ENCODE measurements around the gene FREM2.

The FREM2 gene

DNA sequence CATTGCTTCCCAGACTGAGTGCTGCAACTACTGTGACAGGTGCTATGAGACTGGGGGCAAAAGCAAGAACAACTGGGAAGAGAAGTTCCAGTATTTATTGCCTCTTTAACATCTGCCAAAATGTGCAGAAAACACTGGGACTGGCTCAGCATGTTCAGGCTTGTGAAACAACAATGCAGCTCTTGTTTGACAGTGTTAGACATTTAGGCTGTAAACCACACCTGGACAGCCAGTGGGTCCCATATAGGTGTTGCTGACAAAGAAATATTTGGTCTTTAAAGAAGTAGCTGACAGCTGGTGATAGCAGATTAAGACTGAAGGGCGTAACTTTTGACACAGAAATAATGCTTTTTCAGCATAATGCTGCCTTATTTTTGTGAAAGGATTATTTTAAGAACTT, 215.7 kb downstream of the FREM2 start:
- ATAC-seq (replicated peaks; ENCODE audit: extremely low read depth, poor library complexity, severe bottlenecking) (no peak), DNase-seq (ENCODE audit: low spot score in 2 of 2) (no peak)
- H3K4me3 Mint-ChIP-seq, result no peak overlapping the region
- H3K9me3 Mint-ChIP-seq, result no peaks in the 10 kb centered on the region
- no peaks in the 10 kb centered on the region for H3K4me1 Mint-ChIP-seq
- H3K27me3 Mint-ChIP-seq, result peaks cover 8% of the 10 kb centered on the region
- no peak overlapping the region for H3K27ac Mint-ChIP-seq (ENCODE audit: low read depth)
- H3K36me3 Mint-ChIP-seq (ENCODE audit: insufficient read depth), result no peaks in the 10 kb centered on the region

DNA sequence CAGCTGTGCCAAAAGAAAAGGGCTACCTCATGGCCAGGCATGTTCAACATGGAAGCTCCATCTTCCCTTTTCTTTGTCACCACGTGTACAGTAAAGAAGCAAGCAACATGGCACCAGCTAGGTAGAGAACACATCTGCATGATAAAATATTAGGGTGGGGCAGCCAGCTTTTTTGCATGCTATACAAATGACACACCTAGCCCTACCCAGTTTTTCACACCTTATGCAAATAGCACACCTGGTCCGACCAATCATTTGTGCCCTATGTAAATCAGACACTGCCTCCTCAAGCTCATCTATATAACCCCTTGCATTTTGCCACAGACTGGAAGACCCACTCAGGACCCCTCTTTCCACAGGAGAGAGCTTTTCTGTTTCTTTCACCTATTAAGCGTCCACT, 218.2 kb downstream of the FREM2 start:
- peaks cover 2% of the 10 kb centered on the region for H3K36me3 Mint-ChIP-seq (ENCODE audit: insufficient read depth)
- DNase-seq (ENCODE audit: low spot score in 2 of 2) (no peak), ATAC-seq (replicated peaks; ENCODE audit: extremely low read depth, poor library complexity, severe bottlenecking) (no peak)
- H3K9me3 Mint-ChIP-seq, result no peaks in the 10 kb centered on the region
- peaks cover 8% of the 10 kb centered on the region for H3K27me3 Mint-ChIP-seq
- no peaks in the 10 kb centered on the region for H3K4me1 Mint-ChIP-seq
- no peak overlapping the region for H3K4me3 Mint-ChIP-seq
- no peak overlapping the region for H3K27ac Mint-ChIP-seq (ENCODE audit: low read depth)

GRCh38 chr13:38905861-38906260, 219.0 kb downstream of the FREM2 start:
- Mint-ChIP-seq H3K27me3 (peaks cover 8% of the 10 kb centered on the region), H3K36me3 (ENCODE audit: insufficient read depth) (peaks cover 2% of the 10 kb centered on the region), H3K27ac (ENCODE audit: low read depth) (no peak overlapping the region), H3K4me3 (no peak overlapping the region), H3K9me3 (no peaks in the 10 kb centered on the region), H3K4me1 (no peaks in the 10 kb centered on the region)
- DNase-seq (ENCODE audit: low spot score in 2 of 2) (no peak), ATAC-seq (replicated peaks; ENCODE audit: extremely low read depth, poor library complexity, severe bottlenecking) (no peak)

- H3K4me3 Mint-ChIP-seq, result no peak overlapping the region
- H3K36me3 Mint-ChIP-seq (ENCODE audit: insufficient read depth), result peaks cover 2% of the 10 kb centered on the region
These were observed 221.7 kb downstream of the FREM2 start for GRCh38 chr13:38908574-38908973.

GRCh38 chr13:38914070-38914469, 227.2 kb downstream of the FREM2 start:
- no peak for ATAC-seq (replicated peaks; ENCODE audit: extremely low read depth, poor library complexity, severe bottlenecking)
- Mint-ChIP-seq H3K4me1 (no peaks in the 10 kb centered on the region), H3K36me3 (ENCODE audit: insufficient read depth) (no peaks in the 10 kb centered on the region), H3K4me3 (no peak overlapping the region), H3K27ac (ENCODE audit: low read depth) (no peak overlapping the region), H3K27me3 (peaks cover 26% of the 10 kb centered on the region), H3K9me3 (no peaks in the 10 kb centered on the region)
- no peak for DNase-seq (ENCODE audit: low spot score in 2 of 2)

More at GRCh38 chr13:38908574-38908973, 221.7 kb downstream of the FREM2 start:
- Mint-ChIP-seq H3K4me1 (no peaks in the 10 kb centered on the region), H3K27me3 (peaks cover 8% of the 10 kb centered on the region), H3K9me3 (no peaks in the 10 kb centered on the region), H3K27ac (ENCODE audit: low read depth) (no peak overlapping the region)
- no peak for DNase-seq (ENCODE audit: low spot score in 2 of 2)
- ATAC-seq (replicated peaks; ENCODE audit: extremely low read depth, poor library complexity, severe bottlenecking), result no peak

- no peak for DNase-seq (ENCODE audit: low spot score in 2 of 2)
- Mint-ChIP-seq H3K4me3 (no peak overlapping the region), H3K27me3 (peaks cover 86% of the 10 kb centered on the region), H3K4me1 (no peaks in the 10 kb centered on the region), H3K27ac (ENCODE audit: low read depth) (no peak overlapping the region), H3K36me3 (ENCODE audit: insufficient read depth) (peaks cover 1% of the 10 kb centered on the region), H3K9me3 (no peaks in the 10 kb centered on the region)
- no peak for ATAC-seq (replicated peaks; ENCODE audit: extremely low read depth, poor library complexity, severe bottlenecking)
These were observed 234.2 kb downstream of the FREM2 start for GRCh38 chr13:38921081-38921480.

GRCh38 chr13:38922170-38922569, 235.3 kb downstream of the FREM2 start:
- Mint-ChIP-seq H3K27me3 (peaks cover 89% of the 10 kb centered on the region), H3K9me3 (no peaks in the 10 kb centered on the region), H3K4me1 (no peaks in the 10 kb centered on the region), H3K27ac (ENCODE audit: low read depth) (no peak overlapping the region), H3K4me3 (no peak overlapping the region), H3K36me3 (ENCODE audit: insufficient read depth) (peaks cover 1% of the 10 kb centered on the region)
- DNase-seq (ENCODE audit: low spot score in 2 of 2) (no peak), ATAC-seq (replicated peaks; ENCODE audit: extremely low read depth, poor library complexity, severe bottlenecking) (no peak)

DNA sequence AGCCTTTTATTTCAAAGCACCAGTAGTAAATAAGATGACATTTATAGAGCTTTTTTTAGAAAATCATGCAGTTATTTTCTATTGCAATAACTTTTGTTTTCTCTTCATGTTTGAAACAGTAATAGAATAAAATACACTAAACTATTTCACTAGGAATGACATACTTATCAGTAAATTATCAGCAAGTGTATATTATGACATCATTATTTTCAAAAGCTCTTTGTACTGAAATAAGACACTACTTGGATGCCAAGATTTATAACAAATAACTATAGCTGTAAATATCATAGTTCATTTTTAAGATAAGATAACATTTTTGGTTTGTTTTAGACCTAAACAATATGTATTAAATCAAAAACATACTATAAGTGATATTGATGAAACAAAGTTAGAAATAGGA, 246.9 kb downstream of the FREM2 start:
- H3K36me3 Mint-ChIP-seq (ENCODE audit: insufficient read depth), result no peaks in the 10 kb centered on the region
- H3K27me3 Mint-ChIP-seq, result peaks cover 18% of the 10 kb centered on the region
- H3K9me3 Mint-ChIP-seq, result no peaks in the 10 kb centered on the region
- no peak overlapping the region for H3K4me3 Mint-ChIP-seq
- no peak overlapping the region for H3K27ac Mint-ChIP-seq (ENCODE audit: low read depth)
- no peaks in the 10 kb centered on the region for H3K4me1 Mint-ChIP-seq
- ATAC-seq (replicated peaks; ENCODE audit: extremely low read depth, poor library complexity, severe bottlenecking) (no peak), DNase-seq (ENCODE audit: low spot score in 2 of 2) (no peak)

Data from central memory CD8-positive, alpha-beta T cell (primary cell).